Osteocyte (in vitro differentiated cells): ENCODE data around the gene COL21A1. TPM values are rescaled to one million over a fixed set of nuclear protein-coding genes. Genes with fewer than 3 reads are reported as not detected.
"Not testable (repeated sequence)": the region's sequence is repeated elsewhere in the genome, so short reads cannot be mapped to it uniquely, and the experiment has no call there.

ENCODE experiments used
- DNase-seq: peaks from one replicate; pipeline ENCODE4 v3.0.0; 2021; ENCODE audit warnings: mixed read lengths; ENCODE audit not compliant: unreplicated experiment; ENCODE audit errors: extremely low spot score
- H3K27ac Mint-ChIP-seq: one replicate; pipeline ENCODE4 v1.8.0; 2021; ENCODE audit warnings: mild to moderate bottlenecking, mixed read lengths; ENCODE audit not compliant: unreplicated experiment
- H3K27me3 Mint-ChIP-seq: one replicate; pipeline ENCODE4 v1.8.0; 2021; ENCODE audit warnings: mixed read lengths; ENCODE audit not compliant: unreplicated experiment
- H3K36me3 Mint-ChIP-seq: one replicate; pipeline ENCODE4 v1.8.0; 2021; ENCODE audit warnings: mixed read lengths; ENCODE audit not compliant: unreplicated experiment
- H3K4me1 Mint-ChIP-seq: one replicate; pipeline ENCODE4 v1.8.0; 2021; ENCODE audit warnings: mixed read lengths; ENCODE audit not compliant: unreplicated experiment
- H3K4me3 Mint-ChIP-seq: one replicate; pipeline ENCODE4 v1.8.0; 2021; ENCODE audit warnings: mild to moderate bottlenecking, moderate library complexity, mixed read lengths; ENCODE audit not compliant: unreplicated experiment
- H3K9me3 Mint-ChIP-seq: one replicate; pipeline ENCODE4 v1.8.0; 2021; ENCODE audit warnings: mixed read lengths; ENCODE audit not compliant: unreplicated experiment
- CTCF ChIP-seq: fragments of 200-600 bp; sonication (generic); IDR thresholded peaks from 2 replicates; pipeline ENCODE4 v1.5.0; 2021; ENCODE audit warnings: antibody characterized with exemption, mild to moderate bottlenecking, moderate library complexity
- total RNA-seq: library from RNA; stranded (reverse); gene quantifications from 2 replicates; pipeline ENCODE4 v1.2.1, GENCODE V29; 2021

COL21A1 gene
- total RNA-seq, 1 donor from 2014 or later: 60.0 TPM

GRCh38 chr6:56022678-56023077 lies 224.7 kb downstream of the COL21A1 start:
- peaks cover 21% of the 10 kb centered on the region for H3K4me1 Mint-ChIP-seq
- no peaks in the 10 kb centered on the region for H3K27me3 Mint-ChIP-seq
- no peak overlapping the region for H3K4me3 Mint-ChIP-seq
- H3K9me3 Mint-ChIP-seq: peaks cover 4% of the 10 kb centered on the region
- no peaks in the 10 kb centered on the region for H3K36me3 Mint-ChIP-seq
- H3K27ac Mint-ChIP-seq: no peak overlapping the region
- no peak for DNase-seq
- no peak for TF ChIP-seq CTCF

GRCh38 chr6:56021943-56022342 lies 225.4 kb downstream of the COL21A1 start:
- Mint-ChIP-seq H3K9me3 (peaks cover 4% of the 10 kb centered on the region), H3K27me3 (no peaks in the 10 kb centered on the region), H3K27ac (no peak overlapping the region), H3K36me3 (no peaks in the 10 kb centered on the region), H3K4me1 (peaks cover 19% of the 10 kb centered on the region), H3K4me3 (no peak overlapping the region)
- TF ChIP-seq CTCF: no peak
- no peak for DNase-seq

DNA sequence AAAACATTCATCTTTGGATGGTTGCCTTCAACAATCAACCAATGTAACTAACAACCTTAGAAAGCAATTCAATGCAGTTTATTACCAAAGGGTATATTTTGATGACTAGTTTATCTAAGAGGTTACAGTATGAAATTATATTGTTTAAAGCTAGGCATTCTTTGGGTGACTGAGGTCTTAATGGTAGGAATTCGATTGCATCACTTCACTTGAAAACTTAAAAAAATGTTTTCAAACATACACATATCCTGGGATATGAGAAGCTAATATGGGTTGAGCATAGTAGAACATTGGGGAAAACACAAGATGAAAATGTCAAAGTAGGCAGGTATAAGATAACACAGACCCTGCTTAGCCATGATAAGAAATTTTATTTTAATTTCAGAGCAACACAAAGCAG lies 227.4 kb downstream of the COL21A1 start:
- Mint-ChIP-seq H3K9me3 (peaks cover 4% of the 10 kb centered on the region), H3K36me3 (no peaks in the 10 kb centered on the region), H3K4me1 (peaks cover 7% of the 10 kb centered on the region), H3K27ac (no peak overlapping the region), H3K27me3 (no peaks in the 10 kb centered on the region), H3K4me3 (no peak overlapping the region)
- TF ChIP-seq CTCF: no peak
- no peak for DNase-seq

- Mint-ChIP-seq H3K4me3 (no peak overlapping the region), H3K9me3 (peaks cover 4% of the 10 kb centered on the region), H3K36me3 (no peaks in the 10 kb centered on the region), H3K27me3 (no peaks in the 10 kb centered on the region), H3K4me1 (no peaks in the 10 kb centered on the region), H3K27ac (no peak overlapping the region)
- DNase-seq: no peak
- TF ChIP-seq CTCF: no peak
These were observed 230.2 kb downstream of the COL21A1 start for GRCh38 chr6:56017198-56017597.

DNA sequence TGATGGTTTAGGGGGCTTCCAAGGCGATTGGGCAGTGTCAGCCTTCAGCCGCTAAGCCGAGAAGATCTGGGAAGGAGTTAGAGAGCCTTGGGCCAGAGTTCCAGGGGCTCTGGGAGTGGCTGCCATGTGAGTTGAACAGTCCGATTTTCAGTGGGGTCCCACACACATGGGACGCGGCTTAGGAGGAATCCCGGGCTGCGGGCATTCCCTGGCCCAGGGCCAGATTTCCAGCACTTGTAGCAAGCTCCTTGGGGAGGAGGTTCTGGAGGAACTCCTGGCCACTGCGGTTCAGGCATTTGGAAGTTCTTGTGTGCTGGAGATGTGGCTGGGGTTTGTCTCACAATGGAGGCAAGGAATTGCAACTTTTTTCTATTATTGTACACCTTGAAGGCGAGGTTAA lies 233.3 kb downstream of the COL21A1 start:
- not testable (repeated sequence) for H3K27me3 Mint-ChIP-seq, DNase-seq, H3K4me3 Mint-ChIP-seq, H3K9me3 Mint-ChIP-seq, H3K27ac Mint-ChIP-seq, H3K36me3 Mint-ChIP-seq, H3K4me1 Mint-ChIP-seq

- no peaks in the 10 kb centered on the region for H3K36me3 Mint-ChIP-seq
- no peak overlapping the region for H3K4me3 Mint-ChIP-seq
- H3K27ac Mint-ChIP-seq: no peak overlapping the region
- no peak for DNase-seq
- no peak for TF ChIP-seq CTCF
- peaks cover 4% of the 10 kb centered on the region for H3K9me3 Mint-ChIP-seq
- no peaks in the 10 kb centered on the region for H3K27me3 Mint-ChIP-seq
- peaks cover 6% of the 10 kb centered on the region for H3K4me1 Mint-ChIP-seq
These were observed 237.7 kb downstream of the COL21A1 start for GRCh38 chr6:56009636-56010035.
